ENCODE data around the gene STRIP1.

The STRIP1 gene

DNA sequence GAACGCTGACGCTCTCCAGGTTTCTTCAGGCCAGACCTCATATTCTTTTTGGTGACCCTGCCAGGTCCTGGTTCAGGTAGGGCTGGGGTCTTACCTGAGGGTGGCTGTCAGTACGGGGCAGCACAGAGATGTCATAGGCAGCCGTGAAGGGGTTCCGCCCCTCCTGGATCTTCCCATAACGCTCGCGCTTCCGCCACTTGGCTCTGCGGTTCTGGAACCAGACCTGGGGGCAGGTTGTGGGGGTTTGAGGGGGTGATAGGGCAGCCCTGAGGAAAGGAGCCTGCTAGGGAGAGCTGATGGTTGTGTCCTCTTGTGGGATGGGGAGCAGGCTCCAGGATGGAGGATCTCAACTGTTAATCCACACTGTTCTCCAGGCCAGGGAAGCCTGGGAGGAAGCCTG is 26.9 kb downstream of the STRIP1 start:
- DNase-seq (ENCODE audit: extremely low read depth, low read depth), result no peak
- TF ChIP-seq CTCF (IDR thresholded peaks at IDR 0.05; ENCODE audit: low read depth, low read length, missing control alignments), result no peak
- H3K4me3 ChIP-seq (replicated peaks; ENCODE audit: low read depth, low read length), result no peak overlapping the region

GRCh38 chr1:110062612-110063011 is 28.2 kb downstream of the STRIP1 start:
- DNase-seq (ENCODE audit: extremely low read depth, low read depth), result no peak
- no peak overlapping the region for H3K4me3 ChIP-seq (replicated peaks; ENCODE audit: low read depth, low read length)
- no peak for TF ChIP-seq CTCF (IDR thresholded peaks at IDR 0.05; ENCODE audit: low read depth, low read length, missing control alignments)

DNA sequence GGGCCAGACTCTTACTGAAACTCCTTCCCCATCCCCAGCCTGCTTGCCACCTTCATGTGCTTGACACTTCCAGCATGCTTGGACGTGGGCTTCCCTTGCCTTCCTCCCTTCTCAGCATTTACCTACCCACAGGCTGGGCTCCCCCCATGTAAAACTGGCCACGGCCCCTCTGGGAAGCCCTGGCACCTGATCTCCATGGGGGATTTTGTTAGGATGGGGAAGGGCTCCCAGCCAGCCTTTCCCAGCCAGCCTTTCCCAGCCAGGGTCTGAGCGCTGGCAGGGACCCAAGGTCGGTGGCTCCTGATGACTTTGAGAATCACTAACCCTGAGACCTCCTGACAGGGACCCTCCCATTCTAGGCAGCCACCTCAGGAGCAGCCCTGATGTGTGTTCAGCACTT is 29.4 kb downstream of the STRIP1 start:
- no peak for TF ChIP-seq CTCF (IDR thresholded peaks at IDR 0.05; ENCODE audit: low read depth, low read length, missing control alignments)
- H3K4me3 ChIP-seq (replicated peaks; ENCODE audit: low read depth, low read length), result no peak overlapping the region
- DNase-seq (ENCODE audit: extremely low read depth, low read depth), result no peak

DNA sequence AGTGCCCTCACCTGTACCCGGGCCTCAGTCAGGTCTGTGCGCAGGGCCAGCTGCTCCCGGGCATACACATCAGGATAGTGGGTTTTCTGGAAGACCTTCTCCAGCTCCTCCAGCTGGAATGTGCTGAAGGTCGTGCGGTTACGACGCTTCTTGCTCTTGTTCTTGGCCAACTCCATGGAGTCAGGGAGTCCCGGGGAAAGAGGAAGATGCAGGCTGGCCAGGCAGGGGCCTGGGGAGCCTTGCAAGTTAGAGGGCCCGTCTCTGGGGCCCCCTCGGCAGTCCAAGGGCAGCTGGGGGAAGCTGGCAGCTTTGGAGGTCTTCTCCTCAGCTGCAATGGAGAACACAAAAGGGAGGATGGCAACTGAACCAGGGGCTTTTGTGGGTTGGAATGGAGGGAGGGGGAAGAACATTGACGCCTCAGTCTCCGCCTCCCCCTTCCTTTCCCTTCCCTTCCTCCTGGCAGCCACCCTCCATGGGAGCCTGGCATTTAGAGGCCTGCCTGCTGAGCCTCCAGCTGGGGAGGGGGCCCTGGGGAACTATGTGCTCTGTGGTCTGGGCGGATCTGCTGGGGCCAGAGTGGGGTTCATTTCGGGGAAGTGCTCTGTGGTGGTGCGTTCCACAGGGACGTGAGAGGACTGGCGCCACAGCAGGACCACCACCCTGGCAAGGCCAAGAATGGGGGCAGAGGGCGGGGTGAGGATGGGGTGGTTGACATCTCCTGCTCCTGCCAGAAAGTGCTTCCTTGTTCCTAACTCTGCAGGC is 30.3 kb downstream of the STRIP1 start:
- TF ChIP-seq CTCF (IDR thresholded peaks at IDR 0.05; ENCODE audit: low read depth, low read length, missing control alignments), result no peak
- H3K4me3 ChIP-seq (replicated peaks; ENCODE audit: low read depth, low read length), result no peak overlapping the region
- DNase-seq (ENCODE audit: extremely low read depth, low read depth), result no peak

DNA sequence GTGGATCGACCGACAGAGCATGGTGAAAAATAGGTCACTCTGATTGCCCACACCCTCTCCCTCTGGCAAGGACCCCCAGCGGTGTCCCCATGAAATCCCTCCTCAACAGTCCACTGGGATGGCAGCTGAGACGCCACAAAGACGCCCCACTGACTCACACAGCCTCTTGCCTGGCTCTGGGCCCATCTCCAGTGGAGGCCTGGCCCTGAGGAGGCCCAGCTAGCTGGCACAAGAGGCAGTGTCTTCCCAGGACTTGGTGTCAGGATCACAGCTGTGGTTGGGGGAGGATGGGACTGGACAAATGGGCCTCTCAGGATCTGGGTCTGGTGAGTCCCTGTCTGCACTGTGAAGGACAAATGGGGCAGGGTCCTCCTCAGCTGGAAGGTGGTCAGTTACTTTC is 31.4 kb downstream of the STRIP1 start:
- no peak for DNase-seq (ENCODE audit: extremely low read depth, low read depth)
- no peak overlapping the region for H3K4me3 ChIP-seq (replicated peaks; ENCODE audit: low read depth, low read length)
- no peak for TF ChIP-seq CTCF (IDR thresholded peaks at IDR 0.05; ENCODE audit: low read depth, low read length, missing control alignments)

- no peak for TF ChIP-seq CTCF (IDR thresholded peaks at IDR 0.05; ENCODE audit: low read depth, low read length, missing control alignments)
- no peak for DNase-seq (ENCODE audit: extremely low read depth, low read depth)
- no peak overlapping the region for H3K4me3 ChIP-seq (replicated peaks; ENCODE audit: low read depth, low read length)
Measured at GRCh38 chr1:110067479-110067892, 33.1 kb downstream of the STRIP1 start.

Measured in HFF-Myc (cell line).